ENCODE data around the gene CSTA. TPM values are rescaled to one million over a fixed set of nuclear protein-coding genes. Genes with fewer than 3 reads are reported as not detected.

CSTA gene
- total RNA-seq (2022; extraction: Qiagen RNA extraction) = 0.58 to 1.6 TPM (median 1.0 TPM) in 5 replicates

GRCh38 chr3:122324871-122325323 lies at the start of gene CSTA:
Gene CSTA, plus strand, starts transcription at chr3:122325248. Its CDS starts 45 bp downstream, at chr3:122325293.

DNA sequence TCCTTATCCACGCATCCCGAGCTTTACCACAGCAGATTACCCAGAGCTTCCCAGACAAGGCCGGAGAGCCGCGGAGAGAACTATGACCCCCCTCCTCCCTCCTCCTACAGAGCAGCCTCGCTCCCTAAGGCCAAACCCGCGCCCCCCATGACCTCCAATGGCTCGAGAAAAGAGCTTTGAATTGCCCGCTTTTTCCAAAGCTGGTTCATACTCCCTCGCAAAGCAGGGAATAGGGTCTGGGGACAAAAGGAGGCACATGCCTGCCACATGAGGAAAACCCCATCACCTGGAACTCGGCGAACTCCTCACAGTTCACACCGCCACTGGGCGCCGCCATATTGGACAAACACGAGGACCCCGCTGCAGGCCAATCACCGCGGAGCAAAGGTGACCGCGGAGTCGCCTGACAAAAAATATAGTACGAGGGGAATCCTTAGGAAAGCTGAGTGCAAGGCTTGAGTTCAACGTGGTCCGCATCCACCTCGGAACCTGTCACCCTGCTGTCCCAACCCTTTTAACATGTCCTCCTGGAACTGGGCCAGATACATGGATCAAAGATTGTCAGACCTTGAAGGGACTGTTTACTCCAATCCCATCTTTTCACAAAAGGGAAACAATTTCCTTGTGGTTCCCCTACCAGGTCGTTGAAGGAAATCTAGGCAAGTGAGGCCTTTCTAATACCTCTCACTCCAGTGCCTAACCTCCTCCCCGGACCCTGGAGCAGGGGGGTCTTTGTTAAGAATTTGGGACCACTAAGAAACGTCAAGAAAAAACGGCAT lies 58.0 kb downstream of the CSTA start, which contains the start of gene MIX23:
Gene MIX23, minus strand, starts transcription at position 344 of the 779 bp plus-strand sequence. Its CDS starts 7 bp downstream, at position 337.

GRCh38 chr3:122383771-122384697 lies 59.0 kb downstream of the CSTA start, which contains the start of gene FAM162A:
Gene FAM162A, plus strand, starts transcription at chr3:122384182. Its CDS starts 84 bp downstream, at chr3:122384266.

Other genes with a start within 250 kb of the CSTA start
- not detected in 5 replicates for gene CASR, start 141.6 kb upstream of the CSTA start, total RNA-seq (2022; extraction: Qiagen RNA extraction)
- 50.4 to 74.1 TPM (median 52.9 TPM) in 5 replicates for gene MIX23, start 58.0 kb downstream of the CSTA start, total RNA-seq (2022; extraction: Qiagen RNA extraction)
- 29.4 to 34.4 TPM (median 31.1 TPM) in 5 replicates for gene FAM162A, start 58.9 kb downstream of the CSTA start, total RNA-seq (2022; extraction: Qiagen RNA extraction)
- gene WDR5B, start 90.8 kb downstream of the CSTA start, total RNA-seq (2022; extraction: Qiagen RNA extraction) = 2.4 to 3.6 TPM (median 3.1 TPM) in 5 replicates
- 50.3 to 76.3 TPM (median 67.9 TPM) in 5 replicates for gene KPNA1, start 189.7 kb downstream of the CSTA start, total RNA-seq (2022; extraction: Qiagen RNA extraction)
- gene PARP9, start 239.1 kb downstream of the CSTA start, total RNA-seq (2022; extraction: Qiagen RNA extraction) = 5.2 to 6.4 TPM (median 6.0 TPM) in 5 replicates
- gene DTX3L, start 239.1 kb downstream of the CSTA start, total RNA-seq (2022; extraction: Qiagen RNA extraction) = 7.8 to 10.2 TPM (median 9.6 TPM) in 5 replicates

Measured in A549 treated with dexamethasone at 1 μM for 4 hours (cell line).